Rectal smooth muscle tissue (tissue), 1 donor: Measurements from ENCODE around the gene ABHD1.
"Not testable (repeated sequence)": the region's sequence is repeated elsewhere in the genome, so short reads cannot be mapped to it uniquely, and the experiment has no call there.

ENCODE experiments used
- H3K27ac ChIP-seq: one replicate; pipeline ENCODE4 v1.7.0; 2013; ENCODE audit warnings: low read depth, low read length, inconsistent platforms
- H3K27me3 ChIP-seq: one replicate; pipeline ENCODE4 v1.7.0; 2013; ENCODE audit warnings: low read length; ENCODE audit not compliant: control insufficient read depth, insufficient read depth
- H3K36me3 ChIP-seq: one replicate; pipeline ENCODE4 v1.7.0; 2013; ENCODE audit warnings: low read length; ENCODE audit not compliant: control insufficient read depth, insufficient read depth
- H3K4me1 ChIP-seq: one replicate; pipeline ENCODE4 v1.7.0; 2013; ENCODE audit warnings: low read length; ENCODE audit not compliant: control insufficient read depth, insufficient read depth
- H3K4me3 ChIP-seq: one replicate; pipeline ENCODE4 v1.7.0; 2013; ENCODE audit warnings: low read length
- H3K9ac ChIP-seq: one replicate; pipeline ENCODE4 v1.7.0; 2013; ENCODE audit warnings: low read length

Gene ABHD1

GRCh38 chr2:27123302-27124150, at the start of gene ABHD1:
Gene ABHD1, plus strand, starts transcription at chr2:27123815. Its CDS starts 134 bp downstream, at chr2:27123949.
- H3K27ac ChIP-seq = no peak within 1 kb of the TSS
- no peaks in the 10 kb centered on the region for H3K4me1 ChIP-seq
- peak within 1 kb of the TSS; percentile 5 for H3K9ac ChIP-seq
- H3K27me3 ChIP-seq = peaks cover 3% of the 10 kb centered on the region
- H3K4me3 ChIP-seq = peak within 1 kb of the TSS; percentile 74
- H3K36me3 ChIP-seq = no peaks in the 10 kb centered on the region

GRCh38 chr2:27074738-27075565, 48.7 kb upstream of the ABHD1 start:
- no peak overlapping the region for H3K4me3 ChIP-seq
- no peaks in the 10 kb centered on the region for H3K27me3 ChIP-seq
- no peak overlapping the region for H3K9ac ChIP-seq
- H3K4me1 ChIP-seq = peaks cover 51% of the 10 kb centered on the region
- H3K27ac ChIP-seq = peak overlapping the region; percentile 99
- no peaks in the 10 kb centered on the region for H3K36me3 ChIP-seq

GRCh38 chr2:27075566-27075871, 48.1 kb upstream of the ABHD1 start:
- H3K36me3 ChIP-seq, H3K27me3 ChIP-seq, H3K9ac ChIP-seq, H3K4me3 ChIP-seq: not testable (repeated sequence)
- Histone ChIP-seq H3K4me1 (peaks cover 48% of the 10 kb centered on the region), H3K27ac (peak overlapping the region; percentile 99)

- Histone ChIP-seq H3K36me3 (peaks cover 2% of the 10 kb centered on the region), H3K4me1 (peaks cover 47% of the 10 kb centered on the region), H3K27ac (peak overlapping the region; percentile 99), H3K27me3 (no peaks in the 10 kb centered on the region), H3K9ac (no peak overlapping the region), H3K4me3 (no peak overlapping the region)
Measured at GRCh38 chr2:27076323-27076722, 47.3 kb upstream of the ABHD1 start.

- Histone ChIP-seq H3K9ac (no peak overlapping the region), H3K36me3 (peaks cover 2% of the 10 kb centered on the region), H3K27ac (peak overlapping the region; percentile 84), H3K4me1 (peaks cover 55% of the 10 kb centered on the region), H3K4me3 (no peak overlapping the region), H3K27me3 (no peaks in the 10 kb centered on the region)
Measured at GRCh38 chr2:27077231-27077630, 46.4 kb upstream of the ABHD1 start.

GRCh38 chr2:27078267-27079194, 45.1 kb upstream of the ABHD1 start, which contains the start of gene EMILIN1:
Gene EMILIN1, plus strand, starts transcription at chr2:27078615. Its CDS starts 451 bp downstream, at chr2:27079066.
- Histone ChIP-seq H3K9ac (peak within 1 kb of the TSS; percentile 57), H3K4me3 (peak within 1 kb of the TSS; percentile 82), H3K4me1 (peaks cover 51% of the 10 kb centered on the region)

GRCh38 chr2:27079233-27080139, 44.1 kb upstream of the ABHD1 start:
- H3K9ac ChIP-seq = peak overlapping the region; percentile 57

More at GRCh38 chr2:27078267-27079194, 45.1 kb upstream of the ABHD1 start, which contains the start of gene EMILIN1:
- Histone ChIP-seq H3K36me3 (peaks cover 2% of the 10 kb centered on the region), H3K27ac (peak within 1 kb of the TSS; percentile 84), H3K27me3 (no peaks in the 10 kb centered on the region)

GRCh38 chr2:27080140-27080469, 43.5 kb upstream of the ABHD1 start:
- peak overlapping the region; percentile 82 for H3K4me3 ChIP-seq

More at GRCh38 chr2:27079233-27080139, 44.1 kb upstream of the ABHD1 start:
- Histone ChIP-seq H3K4me1 (peaks cover 46% of the 10 kb centered on the region), H3K27me3 (no peaks in the 10 kb centered on the region), H3K4me3 (peak overlapping the region; percentile 82), H3K36me3 (peaks cover 2% of the 10 kb centered on the region), H3K27ac (peak overlapping the region; percentile 84)

GRCh38 chr2:27080603-27080936, 43.0 kb upstream of the ABHD1 start:
- no peak overlapping the region for H3K9ac ChIP-seq
- H3K4me3 ChIP-seq = peak overlapping the region; percentile 82
- H3K36me3 ChIP-seq = peaks cover 2% of the 10 kb centered on the region
- H3K27ac ChIP-seq = peak overlapping the region; percentile 84
- H3K4me1 ChIP-seq = peaks cover 45% of the 10 kb centered on the region
- H3K27me3 ChIP-seq = no peaks in the 10 kb centered on the region

More at GRCh38 chr2:27080140-27080469, 43.5 kb upstream of the ABHD1 start:
- Histone ChIP-seq H3K27ac (peak overlapping the region; percentile 84), H3K9ac (peak overlapping the region; percentile 33), H3K27me3 (no peaks in the 10 kb centered on the region), H3K36me3 (peaks cover 2% of the 10 kb centered on the region), H3K4me1 (peaks cover 46% of the 10 kb centered on the region)

- H3K27ac ChIP-seq = peak overlapping the region; percentile 84
- H3K27me3 ChIP-seq = no peaks in the 10 kb centered on the region
- H3K4me1 ChIP-seq = peaks cover 38% of the 10 kb centered on the region
- H3K36me3 ChIP-seq = peaks cover 2% of the 10 kb centered on the region
- H3K9ac ChIP-seq = no peak overlapping the region
- H3K4me3 ChIP-seq = peak overlapping the region; percentile 82
Measured at GRCh38 chr2:27081984-27082772, 41.4 kb upstream of the ABHD1 start.
